Neural cell (in vitro differentiated cells): ENCODE results near the gene STK32B. TPM values are rescaled to one million over a fixed set of nuclear protein-coding genes. Genes with fewer than 3 reads are reported as not detected.

ENCODE experiments used
- H2AFZ ChIP-seq: fragments of 200-600, 300-800 bp; sonication (generic), shearing (Covaris generic); 2 replicates; pipeline ENCODE4 v1.6.0; 2014; ENCODE audit warnings: low read depth, mild to moderate bottlenecking, antibody characterized with exemption, low read length, moderate library complexity
- H3F3A ChIP-seq: fragments of 200-600 bp; shearing (Covaris generic); 2 replicates; pipeline ENCODE4 v1.6.1; 2016; ENCODE audit warnings: mild to moderate bottlenecking, moderate library complexity, mixed read lengths, antibody characterized with exemption, low read length; ENCODE audit not compliant: insufficient read depth, poor library complexity, severe bottlenecking
- H3K27ac ChIP-seq: fragments of 200-600, 300-800 bp; sonication (generic), shearing (Covaris generic); 2 replicates; pipeline ENCODE4 v1.5.1; 2014; ENCODE audit warnings: mild to moderate bottlenecking, low read length, moderate library complexity
- H3K27me3 ChIP-seq: fragments of 300-800, 200-600 bp; sonication (generic), shearing (Covaris generic); 2 replicates; pipeline ENCODE4 v1.6.0; 2014; ENCODE audit warnings: mild to moderate bottlenecking, low read depth, low read length, moderate library complexity; ENCODE audit not compliant: insufficient read depth
- H3K36me3 ChIP-seq: fragments of 300-800, 200-600 bp; sonication (generic), shearing (Covaris generic); 2 replicates; pipeline ENCODE4 v1.5.1; 2014; ENCODE audit warnings: mild to moderate bottlenecking, antibody characterized with exemption, low read length, moderate library complexity; ENCODE audit not compliant: insufficient read depth
- H3K4me2 ChIP-seq: fragments of 300-800, 200-600 bp; sonication (generic), shearing (Covaris generic); 2 replicates; pipeline ENCODE4 v1.6.0; 2014; ENCODE audit warnings: mild to moderate bottlenecking, low read length
- H3K4me3 ChIP-seq: fragments of 300-800, 200-600 bp; sonication (generic), shearing (Covaris generic); 2 replicates; pipeline ENCODE4 v1.5.1; 2014; ENCODE audit warnings: mild to moderate bottlenecking, low read length, moderate library complexity
- H3K79me2 ChIP-seq: fragments of 200-600 bp; shearing (Covaris generic); replicated peaks from 2 replicates; pipeline ENCODE4 v1.6.0; 2014; ENCODE audit warnings: mild to moderate bottlenecking, low read length, moderate library complexity; ENCODE audit not compliant: insufficient read depth
- H3K9ac ChIP-seq: fragments of 300-800, 200-600 bp; sonication (generic), shearing (Covaris generic); 2 replicates; pipeline ENCODE4 v1.6.1; 2016; ENCODE audit warnings: mild to moderate bottlenecking, low read length, mixed read lengths
- H3K9me2 ChIP-seq: fragments of 200-600 bp; shearing (Covaris generic); 2 replicates; pipeline ENCODE4 v1.6.1; 2016; ENCODE audit warnings: mild to moderate bottlenecking, low read length, mixed read lengths; ENCODE audit not compliant: insufficient read depth
- H3K9me3 ChIP-seq: fragments of 200-600, 300-800 bp; sonication (generic), shearing (Covaris generic); 2 replicates; pipeline ENCODE4 v1.6.1; 2016; ENCODE audit warnings: mild to moderate bottlenecking, mixed run types, low read length, moderate library complexity, mixed read lengths
- H4K20me1 ChIP-seq: fragments of 200-600 bp; shearing (Covaris generic); 2 replicates; pipeline ENCODE4 v1.6.1; 2016; ENCODE audit warnings: mild to moderate bottlenecking, mixed run types; ENCODE audit not compliant: insufficient read depth
- CTCF ChIP-seq: fragments of 450-650 bp; IDR thresholded peaks from 2 replicates; pipeline ENCODE4 v1.5.1; 2014; ENCODE audit warnings: antibody characterized with exemption, mild to moderate bottlenecking, moderate library complexity; ENCODE audit not compliant: poor library complexity, severe bottlenecking
- EP300 ChIP-seq: fragments of 450-650 bp; conservative IDR thresholded peaks from 2 replicates; pipeline ENCODE4 v1.6.1; 2014; ENCODE audit warnings: antibody characterized with exemption, mild to moderate bottlenecking, moderate library complexity; ENCODE audit not compliant: poor library complexity, severe bottlenecking
- EZH2 ChIP-seq: fragments of 200-600, 300-800 bp; shearing (Covaris generic), sonication (generic); IDR thresholded peaks from 2 replicates; pipeline ENCODE4 v1.6.1; 2014; ENCODE audit warnings: antibody characterized with exemption, low read length, borderline replicate concordance, mild to moderate bottlenecking; ENCODE audit not compliant: insufficient read depth, poor library complexity, severe bottlenecking
- MXI1 ChIP-seq: fragments of 450-650 bp; conservative IDR thresholded peaks from 2 replicates; pipeline ENCODE4 v1.6.1; 2014; ENCODE audit warnings: antibody characterized with exemption, mild to moderate bottlenecking; ENCODE audit not compliant: poor library complexity, severe bottlenecking
- POLR2AphosphoS5 ChIP-seq: IDR thresholded peaks from 2 replicates; pipeline ENCODE4 v1.6.1; 2012
- RAD21 ChIP-seq: fragments of 450-650 bp; conservative IDR thresholded peaks from 2 replicates; pipeline ENCODE4 v1.6.1; 2014; ENCODE audit warnings: antibody characterized with exemption, mild to moderate bottlenecking, moderate library complexity
- REST ChIP-seq: IDR thresholded peaks from 2 replicates; pipeline ENCODE4 v1.6.1; 2012; ENCODE audit warnings: borderline replicate concordance
- SMC3 ChIP-seq: fragments of 450-650 bp; conservative IDR thresholded peaks from 2 replicates; pipeline ENCODE4 v1.6.1; 2014; ENCODE audit warnings: antibody characterized with exemption, mild to moderate bottlenecking, moderate library complexity; ENCODE audit not compliant: poor library complexity
- TAF1 ChIP-seq: IDR thresholded peaks from 2 replicates; pipeline ENCODE4 v1.6.1; 2012; ENCODE audit warnings: low read depth
- polyA plus RNA-seq: library from polyadenylated mRNA; depleted of rRNA; stranded (reverse); fragments of >200 nt; gene quantifications from 2 replicates; pipeline ENCODE4 v1.2.3, GENCODE V29; 2014

STK32B gene
- polyA plus RNA-seq, 1 donor from 2014 or later = 42.8 TPM

GRCh38 chr4:5156682-5157081, 105.4 kb downstream of the STK32B start:
- Histone ChIP-seq H3K79me2 (no peaks in the 10 kb centered on the region), H3K9ac (no peak overlapping the region), H2AFZ (no peak overlapping the region), H3K9me3 (no peaks in the 10 kb centered on the region), H3K36me3 (no peaks in the 10 kb centered on the region), H3K4me2 (no peak overlapping the region), H3K9me2 (no peaks in the 10 kb centered on the region), H3K27ac (no peak overlapping the region), H3K4me3 (no peak overlapping the region), H4K20me1 (no peaks in the 10 kb centered on the region), H3K27me3 (no peaks in the 10 kb centered on the region), H3F3A (no peaks in the 10 kb centered on the region)
- no peak for TF ChIP-seq MXI1
- TF ChIP-seq EZH2 = no peak
- TF ChIP-seq REST = no peak
- no peak for TF ChIP-seq POLR2AphosphoS5
- TF ChIP-seq RAD21 = no peak
- TF ChIP-seq EP300 = no peak
- TF ChIP-seq CTCF = no peak
- TF ChIP-seq SMC3 = no peak
- no peak for TF ChIP-seq TAF1

- Histone ChIP-seq H3K27ac (no peak overlapping the region), H3K9me2 (no peaks in the 10 kb centered on the region), H3K9me3 (no peaks in the 10 kb centered on the region), H3K9ac (no peak overlapping the region), H3K79me2 (no peaks in the 10 kb centered on the region), H3F3A (no peaks in the 10 kb centered on the region), H3K27me3 (no peaks in the 10 kb centered on the region), H3K4me2 (no peak overlapping the region), H4K20me1 (no peaks in the 10 kb centered on the region), H2AFZ (no peak overlapping the region), H3K4me3 (no peak overlapping the region), H3K36me3 (no peaks in the 10 kb centered on the region)
- no peak for TF ChIP-seq CTCF
- no peak for TF ChIP-seq POLR2AphosphoS5
- no peak for TF ChIP-seq MXI1
- TF ChIP-seq TAF1 = no peak
- TF ChIP-seq SMC3 = no peak
- TF ChIP-seq RAD21 = no peak
- no peak for TF ChIP-seq EZH2
These were observed 106.8 kb downstream of the STK32B start for GRCh38 chr4:5157791-5158770.
